ENCODE data around the gene TMEM201.

TMEM201 gene

GRCh38 chr1:9593147-9593491, 4.4 kb downstream of the TMEM201 start:
- Histone ChIP-seq H3K9ac (ENCODE audit: low read length in 2 of 2) (peak overlapping the region in 1 of 2 donors; percentile 22), H3K9me3 (ENCODE audit: control insufficient read depth in 2 of 2, low read length in 2 of 2) (no peaks in the 10 kb centered on the region), H3K27ac (ENCODE audit: low read length) (no peak overlapping the region), H3K27me3 (ENCODE audit: control insufficient read depth in 1 of 2, insufficient read depth in 2 of 2, low read length in 2 of 2) (no peaks in the 10 kb centered on the region), H3K4me1 (ENCODE audit: control insufficient read depth, insufficient read depth, low read length) (peaks cover 38% of the 10 kb centered on the region), H3K4me3 (ENCODE audit: low read length in 2 of 2) (no peak overlapping the region), H3K36me3 (ENCODE audit: control insufficient read depth in 2 of 2, insufficient read depth in 2 of 2, low read length in 2 of 2) (peaks cover 0 to 4% of the 10 kb centered on the region in 2 donors)

GRCh38 chr1:9593492-9594465, 5.1 kb downstream of the TMEM201 start:
- H3K4me1 ChIP-seq (ENCODE audit: control insufficient read depth, insufficient read depth, low read length): peaks cover 38% of the 10 kb centered on the region
- H3K4me3 ChIP-seq (ENCODE audit: low read length in 2 of 2): no peak overlapping the region
- peaks cover 0 to 7% of the 10 kb centered on the region in 2 donors for H3K36me3 ChIP-seq (ENCODE audit: control insufficient read depth in 2 of 2, insufficient read depth in 2 of 2, low read length in 2 of 2)
- H3K9ac ChIP-seq (ENCODE audit: low read length in 2 of 2): no peak overlapping the region
- H3K27me3 ChIP-seq (ENCODE audit: control insufficient read depth in 1 of 2, insufficient read depth in 2 of 2, low read length in 2 of 2): no peaks in the 10 kb centered on the region
- no peaks in the 10 kb centered on the region for H3K9me3 ChIP-seq (ENCODE audit: control insufficient read depth in 2 of 2, low read length in 2 of 2)
- no peak overlapping the region for H3K27ac ChIP-seq (ENCODE audit: low read length)

- Histone ChIP-seq H3K27me3 (ENCODE audit: control insufficient read depth in 1 of 2, insufficient read depth in 2 of 2, low read length in 2 of 2) (no peaks in the 10 kb centered on the region), H3K4me1 (ENCODE audit: control insufficient read depth, insufficient read depth, low read length) (peaks cover 34% of the 10 kb centered on the region), H3K36me3 (ENCODE audit: control insufficient read depth in 2 of 2, insufficient read depth in 2 of 2, low read length in 2 of 2) (peaks cover 0 to 7% of the 10 kb centered on the region in 2 donors), H3K9ac (ENCODE audit: low read length in 2 of 2) (no peak overlapping the region), H3K9me3 (ENCODE audit: control insufficient read depth in 2 of 2, low read length in 2 of 2) (no peaks in the 10 kb centered on the region), H3K4me3 (ENCODE audit: low read length in 2 of 2) (no peak overlapping the region), H3K27ac (ENCODE audit: low read length) (no peak overlapping the region)
These were observed 5.9 kb downstream of the TMEM201 start for GRCh38 chr1:9594471-9595155.

- H3K36me3 ChIP-seq (ENCODE audit: control insufficient read depth in 2 of 2, insufficient read depth in 2 of 2, low read length in 2 of 2): peaks cover 0 to 9% of the 10 kb centered on the region in 2 donors
- H3K4me3 ChIP-seq (ENCODE audit: low read length in 2 of 2): no peak overlapping the region
- no peak overlapping the region for H3K9ac ChIP-seq (ENCODE audit: low read length in 2 of 2)
- H3K27me3 ChIP-seq (ENCODE audit: control insufficient read depth in 1 of 2, insufficient read depth in 2 of 2, low read length in 2 of 2): no peaks in the 10 kb centered on the region
- H3K27ac ChIP-seq (ENCODE audit: low read length): no peak overlapping the region
- H3K9me3 ChIP-seq (ENCODE audit: control insufficient read depth in 2 of 2, low read length in 2 of 2): no peaks in the 10 kb centered on the region
- peaks cover 28% of the 10 kb centered on the region for H3K4me1 ChIP-seq (ENCODE audit: control insufficient read depth, insufficient read depth, low read length)
These were observed 6.7 kb downstream of the TMEM201 start for GRCh38 chr1:9595156-9595967.

- Histone ChIP-seq H3K4me1 (ENCODE audit: control insufficient read depth, insufficient read depth, low read length) (peaks cover 23% of the 10 kb centered on the region), H3K9ac (ENCODE audit: low read length in 2 of 2) (no peak overlapping the region), H3K36me3 (ENCODE audit: control insufficient read depth in 2 of 2, insufficient read depth in 2 of 2, low read length in 2 of 2) (peaks cover under 1 to 11% of the 10 kb centered on the region in 2 donors), H3K27me3 (ENCODE audit: control insufficient read depth in 1 of 2, insufficient read depth in 2 of 2, low read length in 2 of 2) (no peaks in the 10 kb centered on the region), H3K4me3 (ENCODE audit: low read length in 2 of 2) (no peak overlapping the region), H3K27ac (ENCODE audit: low read length) (no peak overlapping the region), H3K9me3 (ENCODE audit: control insufficient read depth in 2 of 2, low read length in 2 of 2) (no peaks in the 10 kb centered on the region)
These were observed 7.2 kb downstream of the TMEM201 start for GRCh38 chr1:9595968-9596340.

GRCh38 chr1:9596415-9597123, 7.9 kb downstream of the TMEM201 start:
- H3K4me3 ChIP-seq (ENCODE audit: low read length in 2 of 2): no peak overlapping the region
- peaks cover 23% of the 10 kb centered on the region for H3K4me1 ChIP-seq (ENCODE audit: control insufficient read depth, insufficient read depth, low read length)
- H3K27me3 ChIP-seq (ENCODE audit: control insufficient read depth in 1 of 2, insufficient read depth in 2 of 2, low read length in 2 of 2): no peaks in the 10 kb centered on the region
- no peak overlapping the region for H3K27ac ChIP-seq (ENCODE audit: low read length)
- H3K9ac ChIP-seq (ENCODE audit: low read length in 2 of 2): no peak overlapping the region
- no peaks in the 10 kb centered on the region for H3K9me3 ChIP-seq (ENCODE audit: control insufficient read depth in 2 of 2, low read length in 2 of 2)
- H3K36me3 ChIP-seq (ENCODE audit: control insufficient read depth in 2 of 2, insufficient read depth in 2 of 2, low read length in 2 of 2): peaks cover 5 to 13% of the 10 kb centered on the region in 2 donors

GRCh38 chr1:9597361-9598315, 8.9 kb downstream of the TMEM201 start:
- Histone ChIP-seq H3K27ac (ENCODE audit: low read length) (no peak overlapping the region), H3K27me3 (ENCODE audit: control insufficient read depth in 1 of 2, insufficient read depth in 2 of 2, low read length in 2 of 2) (no peaks in the 10 kb centered on the region), H3K4me3 (ENCODE audit: low read length in 2 of 2) (no peak overlapping the region), H3K9ac (ENCODE audit: low read length in 2 of 2) (no peak overlapping the region), H3K9me3 (ENCODE audit: control insufficient read depth in 2 of 2, low read length in 2 of 2) (no peaks in the 10 kb centered on the region), H3K36me3 (ENCODE audit: control insufficient read depth in 2 of 2, insufficient read depth in 2 of 2, low read length in 2 of 2) (peaks cover 7 to 13% of the 10 kb centered on the region in 2 donors), H3K4me1 (ENCODE audit: control insufficient read depth, insufficient read depth, low read length) (peaks cover 17% of the 10 kb centered on the region)

GRCh38 chr1:9598316-9598700, 9.6 kb downstream of the TMEM201 start:
- H3K27ac ChIP-seq (ENCODE audit: low read length): no peak overlapping the region
- peaks cover 12 to 14% of the 10 kb centered on the region in 2 donors for H3K36me3 ChIP-seq (ENCODE audit: control insufficient read depth in 2 of 2, insufficient read depth in 2 of 2, low read length in 2 of 2)
- H3K27me3 ChIP-seq (ENCODE audit: control insufficient read depth in 1 of 2, insufficient read depth in 2 of 2, low read length in 2 of 2): no peaks in the 10 kb centered on the region
- no peak overlapping the region for H3K9ac ChIP-seq (ENCODE audit: low read length in 2 of 2)
- peaks cover 10% of the 10 kb centered on the region for H3K4me1 ChIP-seq (ENCODE audit: control insufficient read depth, insufficient read depth, low read length)
- H3K9me3 ChIP-seq (ENCODE audit: control insufficient read depth in 2 of 2, low read length in 2 of 2): no peaks in the 10 kb centered on the region
- no peak overlapping the region for H3K4me3 ChIP-seq (ENCODE audit: low read length in 2 of 2)

- H3K36me3 ChIP-seq (ENCODE audit: control insufficient read depth in 2 of 2, insufficient read depth in 2 of 2, low read length in 2 of 2): peaks cover 12 to 21% of the 10 kb centered on the region in 2 donors
- H3K27me3 ChIP-seq (ENCODE audit: control insufficient read depth in 1 of 2, insufficient read depth in 2 of 2, low read length in 2 of 2): no peaks in the 10 kb centered on the region
- no peak overlapping the region for H3K9ac ChIP-seq (ENCODE audit: low read length in 2 of 2)
- H3K4me3 ChIP-seq (ENCODE audit: low read length in 2 of 2): no peak overlapping the region
- no peak overlapping the region for H3K27ac ChIP-seq (ENCODE audit: low read length)
- no peaks in the 10 kb centered on the region for H3K9me3 ChIP-seq (ENCODE audit: control insufficient read depth in 2 of 2, low read length in 2 of 2)
- peaks cover 3% of the 10 kb centered on the region for H3K4me1 ChIP-seq (ENCODE audit: control insufficient read depth, insufficient read depth, low read length)
These were observed 11.0 kb downstream of the TMEM201 start for GRCh38 chr1:9599741-9600140.
